Measurements from ENCODE around the gene GRB2.

The GRB2 gene

DNA sequence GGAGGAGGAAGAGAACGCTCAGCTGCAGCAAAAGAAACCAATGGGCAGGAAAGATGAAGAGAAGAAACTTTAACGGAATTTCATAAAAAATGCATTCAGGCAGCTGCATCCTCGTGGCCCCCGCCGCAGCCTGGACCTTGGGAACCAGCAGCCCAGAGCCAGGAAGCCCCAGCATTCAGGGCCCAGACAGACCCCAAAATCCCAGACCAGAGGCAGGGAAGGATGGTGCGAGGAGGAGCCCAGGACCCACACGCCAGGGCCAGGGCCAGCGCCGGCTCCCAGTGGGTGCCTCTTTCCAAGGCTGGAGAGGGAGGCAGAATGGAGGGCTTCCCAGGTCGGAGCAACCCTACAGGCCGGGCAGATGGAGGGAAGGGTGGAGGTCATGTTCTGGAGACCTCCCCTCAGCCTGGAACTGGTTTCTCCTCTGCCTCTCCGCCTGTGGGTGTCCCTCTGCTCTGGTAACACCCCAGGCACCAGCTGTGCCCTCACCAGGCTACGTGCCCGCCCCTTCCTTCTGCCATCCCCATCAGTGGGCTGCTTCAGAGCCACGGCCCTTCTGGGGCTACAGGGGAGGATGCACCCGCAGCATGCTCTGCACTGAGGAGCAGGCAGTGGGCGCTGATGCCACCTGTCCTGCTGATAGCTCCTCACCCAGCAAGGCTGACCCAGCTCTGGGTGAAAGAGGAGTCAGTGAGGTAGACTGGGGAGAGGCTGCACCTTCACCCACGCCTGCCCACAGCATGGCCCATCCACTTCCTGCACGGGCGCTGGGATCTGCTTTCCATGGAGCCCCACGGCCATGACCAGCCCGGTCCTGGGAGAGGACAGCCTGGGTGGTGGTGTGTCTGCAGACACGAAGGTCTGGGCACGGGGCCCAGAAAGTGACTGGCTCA, 133.3 kb downstream of the GRB2 start:
- DNase-seq = peak; percentile 49

DNA sequence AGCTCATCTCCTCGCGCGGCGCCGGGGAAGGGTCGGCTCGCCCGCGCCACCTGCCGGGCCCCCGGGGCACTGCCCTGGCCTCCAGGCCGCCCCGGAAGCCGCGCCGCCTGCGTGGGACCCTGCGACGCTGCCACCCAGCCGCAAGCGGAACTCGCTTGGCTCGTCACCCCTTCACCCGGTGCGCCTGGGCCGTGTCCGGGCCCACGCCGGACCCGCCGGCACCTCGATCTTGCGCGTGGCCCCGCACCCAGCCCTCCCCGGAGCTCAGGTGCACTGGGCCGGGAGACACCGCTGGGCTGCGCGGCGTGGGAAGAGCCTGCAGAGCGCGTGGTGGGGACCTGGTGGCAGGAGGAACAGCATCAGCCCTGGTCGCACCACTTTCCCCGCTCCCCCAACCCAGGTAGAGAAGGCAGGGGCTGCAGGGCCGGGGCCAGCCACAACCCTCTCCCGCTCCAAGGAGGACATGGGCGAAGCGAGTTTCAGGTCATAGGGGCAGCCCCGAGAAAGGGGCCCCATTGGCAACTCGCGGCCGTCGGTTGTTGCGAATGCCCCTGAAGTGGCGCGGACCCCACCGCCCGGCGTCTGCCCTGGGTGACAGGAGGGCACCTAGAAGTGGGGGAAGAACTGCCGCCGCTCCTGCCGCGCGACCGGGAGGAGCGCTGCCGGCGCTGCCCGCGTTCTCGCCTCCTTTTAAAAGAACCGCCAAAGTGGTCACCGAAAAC, 134.1 kb downstream of the GRB2 start:
- DNase-seq = peak; percentile 85

DNA sequence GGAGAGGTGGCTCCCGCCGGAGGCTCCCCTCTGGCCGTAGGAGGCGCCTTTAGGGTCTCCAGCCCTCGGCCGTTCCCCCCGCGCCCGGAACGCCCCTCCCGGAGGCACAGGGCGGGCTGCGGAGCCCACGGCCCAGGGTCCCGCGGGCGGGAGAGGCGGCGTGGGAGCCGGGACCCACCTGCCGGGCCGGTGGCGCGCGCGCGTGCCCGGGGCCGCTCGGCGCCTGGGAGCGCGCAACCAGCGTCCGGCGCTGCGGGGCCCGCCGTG, 134.6 kb downstream of the GRB2 start, which contains the start of gene MIF4GD:
Gene MIF4GD, minus strand, starts transcription at position 266 of the 267 bp plus-strand sequence. CDS start 1,036 bp downstream, outside the sequence.
- DNase-seq = no peak

DNA sequence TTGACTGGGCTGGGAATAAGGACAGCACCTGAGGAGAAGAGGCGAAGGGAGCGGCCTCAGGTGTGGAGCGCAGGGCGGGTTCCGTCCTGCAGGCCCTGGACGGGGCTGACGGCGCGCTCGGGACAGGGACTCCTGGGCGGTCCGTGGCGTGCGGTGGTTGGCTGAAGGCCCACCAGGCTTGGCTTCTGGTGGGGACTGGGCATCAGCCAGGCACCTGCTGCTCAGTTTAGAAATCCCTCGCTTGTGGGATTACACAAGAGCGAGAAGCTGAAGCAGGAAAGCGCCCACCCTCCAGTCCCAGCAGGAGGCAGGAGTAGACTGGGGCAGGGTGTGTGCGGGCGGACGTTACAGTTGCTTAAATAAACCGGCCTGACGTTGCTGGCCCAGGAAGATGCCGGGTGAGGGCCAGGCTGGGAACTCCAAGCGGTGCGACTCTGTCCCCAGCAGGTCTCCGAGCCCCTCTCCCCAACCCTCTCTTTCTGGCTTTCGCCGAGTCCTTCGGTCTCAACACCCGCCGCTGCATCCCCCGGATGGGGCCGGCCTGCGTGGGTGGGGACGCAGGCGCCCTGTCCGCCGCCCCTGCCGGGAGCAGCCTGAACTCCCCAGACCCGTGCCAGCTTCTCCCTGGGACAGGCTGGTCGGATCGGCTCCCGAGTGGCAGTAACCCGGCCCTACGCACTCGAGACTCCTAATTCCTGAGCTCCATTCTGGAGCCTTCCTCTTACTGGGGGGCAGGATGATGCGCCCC, 135.1 kb downstream of the GRB2 start:
- DNase-seq = peak; percentile 78

DNA sequence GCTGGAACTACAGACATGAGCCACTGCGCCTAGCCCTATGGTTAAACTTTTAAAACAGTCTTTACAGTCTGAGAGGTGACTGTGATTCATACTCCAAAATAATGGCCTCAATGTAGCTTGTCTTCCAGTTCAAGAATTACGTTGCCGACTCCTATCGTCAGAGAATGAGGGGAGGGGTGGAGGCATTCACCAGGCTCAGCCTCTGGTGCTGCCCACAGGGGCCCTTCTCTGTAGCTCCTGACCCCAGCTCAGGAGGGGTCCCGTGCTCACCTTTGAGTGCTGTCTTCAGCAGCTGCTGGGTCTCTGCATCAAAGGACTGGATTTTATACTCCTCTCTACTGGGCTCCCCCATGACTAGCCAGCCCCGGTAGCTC, 135.6 kb downstream of the GRB2 start:
- DNase-seq = no peak

All from 8988T (cell line).